ENCODE data around the gene BFSP2.
A peak's percentile ranks its signal among the peaks of the same experiment; 100 is the strongest.

The BFSP2 gene

GRCh38 chr3:133374708-133375402, 25.0 kb upstream of the BFSP2 start:
- FAIRE-seq (no peak), DNase-seq (ENCODE audit: insufficient read length, low spot score) (no peak)
- TF ChIP-seq, protein P1, sequence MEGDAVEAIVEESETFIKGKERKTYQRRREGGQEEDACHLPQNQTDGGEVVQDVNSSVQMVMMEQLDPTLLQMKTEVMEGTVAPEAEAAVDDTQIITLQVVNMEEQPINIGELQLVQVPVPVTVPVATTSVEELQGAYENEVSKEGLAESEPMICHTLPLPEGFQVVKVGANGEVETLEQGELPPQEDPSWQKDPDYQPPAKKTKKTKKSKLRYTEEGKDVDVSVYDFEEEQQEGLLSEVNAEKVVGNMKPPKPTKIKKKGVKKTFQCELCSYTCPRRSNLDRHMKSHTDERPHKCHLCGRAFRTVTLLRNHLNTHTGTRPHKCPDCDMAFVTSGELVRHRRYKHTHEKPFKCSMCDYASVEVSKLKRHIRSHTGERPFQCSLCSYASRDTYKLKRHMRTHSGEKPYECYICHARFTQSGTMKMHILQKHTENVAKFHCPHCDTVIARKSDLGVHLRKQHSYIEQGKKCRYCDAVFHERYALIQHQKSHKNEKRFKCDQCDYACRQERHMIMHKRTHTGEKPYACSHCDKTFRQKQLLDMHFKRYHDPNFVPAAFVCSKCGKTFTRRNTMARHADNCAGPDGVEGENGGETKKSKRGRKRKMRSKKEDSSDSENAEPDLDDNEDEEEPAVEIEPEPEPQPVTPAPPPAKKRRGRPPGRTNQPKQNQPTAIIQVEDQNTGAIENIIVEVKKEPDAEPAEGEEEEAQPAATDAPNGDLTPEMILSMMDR (IDR thresholded peaks at IDR 0.05; ENCODE audit: insufficient read depth, missing control alignments), result no peak

- FAIRE-seq (no peak), DNase-seq (ENCODE audit: insufficient read length, low spot score) (no peak)
- TF ChIP-seq, protein P1 (IDR thresholded peaks at IDR 0.05; ENCODE audit: insufficient read depth, missing control alignments), result no peak
These were observed 24.5 kb upstream of the BFSP2 start for GRCh38 chr3:133375403-133375745.

GRCh38 chr3:133376810-133377209, 23.0 kb upstream of the BFSP2 start:
- DNase-seq (ENCODE audit: insufficient read length, low spot score) (no peak), FAIRE-seq (peak; percentile 93)
- TF ChIP-seq, protein P1 (IDR thresholded peaks at IDR 0.05; ENCODE audit: insufficient read depth, missing control alignments), result peak; percentile 67

- FAIRE-seq (no peak), DNase-seq (ENCODE audit: insufficient read length, low spot score) (no peak)
- TF ChIP-seq, protein P1 (IDR thresholded peaks at IDR 0.05; ENCODE audit: insufficient read depth, missing control alignments), result peak; percentile 55
These were observed 22.5 kb upstream of the BFSP2 start for GRCh38 chr3:133377396-133377795.

GRCh38 chr3:133379926-133380325, 19.9 kb upstream of the BFSP2 start:
- TF ChIP-seq, protein P1 (IDR thresholded peaks at IDR 0.05; ENCODE audit: insufficient read depth, missing control alignments), result no peak
- DNase-seq (ENCODE audit: insufficient read length, low spot score) (no peak), FAIRE-seq (no peak)

DNA sequence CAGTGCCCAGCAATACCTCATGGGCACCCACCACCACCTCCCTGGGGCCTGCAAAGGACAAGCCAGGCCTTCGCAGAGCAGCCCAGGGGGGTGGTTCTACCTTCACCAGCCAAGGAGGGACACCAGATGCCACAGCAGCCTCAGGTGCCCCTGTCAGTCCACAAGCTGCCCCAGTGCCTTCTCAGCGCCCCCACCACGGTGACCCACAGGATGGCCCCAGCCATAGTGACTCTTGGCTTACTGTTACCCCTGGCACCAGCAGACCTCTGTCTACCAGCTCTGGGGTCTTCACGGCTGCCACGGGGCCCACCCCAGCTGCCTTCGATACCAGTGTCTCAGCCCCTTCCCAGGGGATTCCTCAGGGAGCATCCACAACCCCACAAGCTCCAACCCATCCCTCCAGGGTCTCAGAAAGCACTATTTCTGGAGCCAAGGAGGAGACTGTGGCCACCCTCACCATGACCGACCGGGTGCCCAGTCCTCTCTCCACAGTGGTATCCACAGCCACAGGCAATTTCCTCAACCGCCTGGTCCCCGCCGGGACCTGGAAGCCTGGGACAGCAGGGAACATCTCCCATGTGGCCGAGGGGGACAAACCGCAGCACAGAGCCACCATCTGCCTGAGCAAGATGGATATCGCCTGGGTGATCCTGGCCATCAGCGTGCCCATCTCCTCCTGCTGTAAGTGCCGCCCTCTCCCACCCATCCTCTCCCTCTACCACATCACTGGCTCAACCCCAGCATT, 19.2 kb upstream of the BFSP2 start:
- TF ChIP-seq, protein P1 (IDR thresholded peaks at IDR 0.05; ENCODE audit: insufficient read depth, missing control alignments), result no peak
- DNase-seq (ENCODE audit: insufficient read length, low spot score) (no peak), FAIRE-seq (no peak)
